NCI-H748 (cell line): ENCODE results near the gene JAG1.
"Not testable (repeated sequence)": the region's sequence is repeated elsewhere in the genome, so short reads cannot be mapped to it uniquely, and the experiment has no call there.

ENCODE experiments used
- DNase-seq: peaks from one replicate; lab custom pipeline; 2025; ENCODE audit not compliant: unreplicated experiment; lab: John Stamatoyannopoulos, UW

The JAG1 gene

GRCh38 chr20:10613911-10614310 is 59.9 kb downstream of the JAG1 start:
- DNase-seq: no peak

GRCh38 chr20:10613426-10613825 is 60.4 kb downstream of the JAG1 start:
- not testable (repeated sequence) for DNase-seq

GRCh38 chr20:10611357-10611756 is 62.4 kb downstream of the JAG1 start:
- DNase-seq: peak; percentile 61

GRCh38 chr20:10610251-10610650 is 63.5 kb downstream of the JAG1 start:
- DNase-seq: no peak

GRCh38 chr20:10609770-10610169 is 64.0 kb downstream of the JAG1 start:
- no peak for DNase-seq

GRCh38 chr20:10609276-10609675 is 64.5 kb downstream of the JAG1 start:
- DNase-seq: no peak

- no peak for DNase-seq
These were observed 68.1 kb downstream of the JAG1 start for GRCh38 chr20:10605547-10606195.

GRCh38 chr20:10604865-10605440 is 68.8 kb downstream of the JAG1 start:
- DNase-seq: no peak

GRCh38 chr20:10603971-10604864 is 69.6 kb downstream of the JAG1 start:
- peak; percentile 23 for DNase-seq

- DNase-seq: no peak
These were observed 70.4 kb downstream of the JAG1 start for GRCh38 chr20:10603378-10603777.

GRCh38 chr20:10602221-10602871 is 71.5 kb downstream of the JAG1 start:
- no peak for DNase-seq

GRCh38 chr20:10597637-10598036 is 76.2 kb downstream of the JAG1 start:
- no peak for DNase-seq

GRCh38 chr20:10596710-10597121 is 77.1 kb downstream of the JAG1 start:
- no peak for DNase-seq

- DNase-seq: no peak
These were observed 77.8 kb downstream of the JAG1 start for GRCh38 chr20:10595985-10596384.

- no peak for DNase-seq
These were observed 78.5 kb downstream of the JAG1 start for GRCh38 chr20:10595266-10595665.

GRCh38 chr20:10594296-10594868 is 79.4 kb downstream of the JAG1 start:
- no peak for DNase-seq

GRCh38 chr20:10591946-10592521 is 81.8 kb downstream of the JAG1 start:
- DNase-seq: no peak

- DNase-seq: no peak
These were observed 82.7 kb downstream of the JAG1 start for GRCh38 chr20:10590950-10591671.

GRCh38 chr20:10590446-10590845 is 83.4 kb downstream of the JAG1 start:
- DNase-seq: not testable (repeated sequence)
